ENCODE measurements around the gene TMEM63C. TPM values are rescaled to one million over a fixed set of nuclear protein-coding genes. Genes with fewer than 3 reads are reported as not detected.

Gene TMEM63C
- total RNA-seq, 1 experiment from 2014 or later = 0.13 TPM

DNA sequence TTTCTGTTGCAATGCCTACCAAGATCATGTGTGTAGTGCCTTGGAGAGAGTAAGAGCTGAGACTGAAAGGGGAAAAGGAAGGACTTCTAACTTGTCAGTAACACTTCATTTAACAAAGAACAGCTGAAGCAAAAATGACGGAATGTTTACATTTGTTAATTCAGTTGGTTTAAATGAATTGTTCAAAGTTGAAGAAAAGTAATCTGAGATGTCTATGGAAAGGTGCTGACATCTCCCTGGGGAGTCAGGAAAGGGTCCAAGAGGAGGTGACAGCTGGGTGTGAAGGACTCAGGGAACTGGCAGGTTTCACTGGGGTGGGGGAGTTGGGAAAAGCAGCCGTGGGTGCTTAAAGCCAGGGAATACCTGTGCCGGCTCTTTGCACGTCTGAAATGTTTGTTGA, 7.9 kb downstream of the TMEM63C start:
- no peaks in the 10 kb centered on the region for H3K4me1 ChIP-seq (ENCODE audit: insufficient read depth, low read length, poor library complexity, severe bottlenecking)
- BruUV-seq (replicated peaks) = no TSS peak
- no peaks in the 10 kb centered on the region for H3K36me3 ChIP-seq (ENCODE audit: insufficient read depth, low read length, poor library complexity, severe bottlenecking)
- DNase-seq (ENCODE audit: low spot score) = no peak
- TF ChIP-seq, protein P1, sequence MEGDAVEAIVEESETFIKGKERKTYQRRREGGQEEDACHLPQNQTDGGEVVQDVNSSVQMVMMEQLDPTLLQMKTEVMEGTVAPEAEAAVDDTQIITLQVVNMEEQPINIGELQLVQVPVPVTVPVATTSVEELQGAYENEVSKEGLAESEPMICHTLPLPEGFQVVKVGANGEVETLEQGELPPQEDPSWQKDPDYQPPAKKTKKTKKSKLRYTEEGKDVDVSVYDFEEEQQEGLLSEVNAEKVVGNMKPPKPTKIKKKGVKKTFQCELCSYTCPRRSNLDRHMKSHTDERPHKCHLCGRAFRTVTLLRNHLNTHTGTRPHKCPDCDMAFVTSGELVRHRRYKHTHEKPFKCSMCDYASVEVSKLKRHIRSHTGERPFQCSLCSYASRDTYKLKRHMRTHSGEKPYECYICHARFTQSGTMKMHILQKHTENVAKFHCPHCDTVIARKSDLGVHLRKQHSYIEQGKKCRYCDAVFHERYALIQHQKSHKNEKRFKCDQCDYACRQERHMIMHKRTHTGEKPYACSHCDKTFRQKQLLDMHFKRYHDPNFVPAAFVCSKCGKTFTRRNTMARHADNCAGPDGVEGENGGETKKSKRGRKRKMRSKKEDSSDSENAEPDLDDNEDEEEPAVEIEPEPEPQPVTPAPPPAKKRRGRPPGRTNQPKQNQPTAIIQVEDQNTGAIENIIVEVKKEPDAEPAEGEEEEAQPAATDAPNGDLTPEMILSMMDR (conservative IDR thresholded peaks at IDR 0.05; ENCODE audit: low read depth, low read length) = no peak
- TF ChIP-seq EZH2 (IDR thresholded peaks at IDR 0.05; ENCODE audit: borderline replicate concordance, low read depth, low read length, poor library complexity, severe bottlenecking) = no peak
- H3K27ac ChIP-seq (ENCODE audit: low read depth, low read length, poor library complexity, severe bottlenecking) = no peak overlapping the region
- H3K9me3 ChIP-seq (ENCODE audit: low read depth, low read length, poor library complexity, severe bottlenecking) = no peaks in the 10 kb centered on the region
- CTCF ChIA-PET = interaction anchor here (0.6 kb wide), 1 partner anchor 39 kb away, joined by 5 read pairs; no protein-coding TSS in a partner anchor
- H3K27me3 ChIP-seq (replicated peaks; ENCODE audit: insufficient read depth, low read depth, low read length, poor library complexity) = peaks cover 40% of the 10 kb centered on the region
- intact Hi-C loops (cut with micrococcal nuclease; ENCODE audit: unreplicated experiment) = no loop called here
- H3K4me3 ChIP-seq (ENCODE audit: low read depth, low read length, poor library complexity, severe bottlenecking) = no peak overlapping the region
- POLR2A ChIA-PET (ENCODE audit: low non-redundant PET) = no interaction called here

DNA sequence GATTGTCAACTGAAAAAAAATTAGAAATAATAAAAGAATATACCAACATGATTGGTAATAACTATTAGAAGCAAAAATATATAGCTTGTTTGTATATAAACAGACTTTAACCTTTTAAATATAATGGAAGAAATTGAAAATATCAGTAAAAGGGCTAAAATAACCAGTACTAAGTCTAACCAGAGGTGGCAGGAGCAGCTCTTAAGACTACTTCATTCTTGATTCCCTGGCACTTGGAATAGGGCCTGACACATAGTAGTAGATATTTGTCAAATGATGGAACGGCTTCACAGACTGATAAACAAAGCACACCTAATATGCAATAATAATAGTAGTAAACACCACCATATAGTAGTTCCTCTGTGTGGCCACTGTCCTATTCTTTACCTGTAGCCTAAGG, 9.4 kb downstream of the TMEM63C start:
- POLR2A ChIA-PET (ENCODE audit: low non-redundant PET) = no interaction called here
- H3K4me1 ChIP-seq (ENCODE audit: insufficient read depth, low read length, poor library complexity, severe bottlenecking) = no peaks in the 10 kb centered on the region
- no peak overlapping the region for H3K4me3 ChIP-seq (ENCODE audit: low read depth, low read length, poor library complexity, severe bottlenecking)
- CTCF ChIA-PET = no interaction called here
- no peak for TF ChIP-seq EZH2 (IDR thresholded peaks at IDR 0.05; ENCODE audit: borderline replicate concordance, low read depth, low read length, poor library complexity, severe bottlenecking)
- TF ChIP-seq, protein P1 (conservative IDR thresholded peaks at IDR 0.05; ENCODE audit: low read depth, low read length) = no peak
- H3K27ac ChIP-seq (ENCODE audit: low read depth, low read length, poor library complexity, severe bottlenecking) = no peak overlapping the region
- no peaks in the 10 kb centered on the region for H3K36me3 ChIP-seq (ENCODE audit: insufficient read depth, low read length, poor library complexity, severe bottlenecking)
- no peaks in the 10 kb centered on the region for H3K9me3 ChIP-seq (ENCODE audit: low read depth, low read length, poor library complexity, severe bottlenecking)
- no TSS peak for BruUV-seq (replicated peaks)
- no peak for DNase-seq (ENCODE audit: low spot score)
- intact Hi-C loops (cut with micrococcal nuclease; ENCODE audit: unreplicated experiment) = no loop called here
- peaks cover 54% of the 10 kb centered on the region for H3K27me3 ChIP-seq (replicated peaks; ENCODE audit: insufficient read depth, low read depth, low read length, poor library complexity)

DNA sequence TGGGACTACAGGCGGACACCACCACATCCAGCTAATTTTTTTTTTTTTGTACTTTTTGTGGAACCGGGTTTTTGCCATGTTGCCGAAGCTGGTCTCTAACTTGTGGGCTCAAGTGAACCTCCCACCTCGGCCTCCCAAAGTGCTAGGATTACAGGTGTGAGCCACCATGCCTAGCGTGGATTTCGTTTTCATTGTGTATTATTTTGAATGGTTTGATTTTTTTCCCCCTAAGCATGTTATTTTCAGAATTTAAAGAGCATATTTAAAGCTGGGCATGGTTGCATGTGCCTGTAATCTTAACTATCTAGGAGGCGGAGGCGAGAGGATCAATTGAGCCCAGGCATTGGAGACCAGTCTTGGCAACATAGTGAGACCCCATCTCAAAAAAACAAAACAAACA, 13.1 kb downstream of the TMEM63C start:
- no peaks in the 10 kb centered on the region for H3K36me3 ChIP-seq (ENCODE audit: insufficient read depth, low read length, poor library complexity, severe bottlenecking)
- H3K4me1 ChIP-seq (ENCODE audit: insufficient read depth, low read length, poor library complexity, severe bottlenecking) = no peaks in the 10 kb centered on the region
- no TSS peak for BruUV-seq (replicated peaks)
- peaks cover 62% of the 10 kb centered on the region for H3K27me3 ChIP-seq (replicated peaks; ENCODE audit: insufficient read depth, low read depth, low read length, poor library complexity)
- H3K27ac ChIP-seq (ENCODE audit: low read depth, low read length, poor library complexity, severe bottlenecking) = no peak overlapping the region
- CTCF ChIA-PET = no interaction called here
- POLR2A ChIA-PET (ENCODE audit: low non-redundant PET) = no interaction called here
- no peaks in the 10 kb centered on the region for H3K9me3 ChIP-seq (ENCODE audit: low read depth, low read length, poor library complexity, severe bottlenecking)
- no peak overlapping the region for H3K4me3 ChIP-seq (ENCODE audit: low read depth, low read length, poor library complexity, severe bottlenecking)
- TF ChIP-seq EZH2 (IDR thresholded peaks at IDR 0.05; ENCODE audit: borderline replicate concordance, low read depth, low read length, poor library complexity, severe bottlenecking) = no peak
- TF ChIP-seq, protein P1 (conservative IDR thresholded peaks at IDR 0.05; ENCODE audit: low read depth, low read length) = no peak
- no peak for DNase-seq (ENCODE audit: low spot score)
- intact Hi-C loops (cut with micrococcal nuclease; ENCODE audit: unreplicated experiment) = no loop called here

Data from A673 (cell line).